Measurements from ENCODE around the gene ADH5.
"Not testable (repeated sequence)": the region's sequence is repeated elsewhere in the genome, so short reads cannot be mapped to it uniquely, and the experiment has no call there.

Gene ADH5

GRCh38 chr4:99071159-99071558 is 17.4 kb downstream of the ADH5 start:
- FAIRE-seq (no peak), DNase-seq (ENCODE audit: insufficient read length, low spot score) (no peak)
- TF ChIP-seq CTCF (IDR thresholded peaks at IDR 0.05; ENCODE audit: insufficient read depth, missing control alignments), result no peak

GRCh38 chr4:99067617-99068016 is 21.0 kb downstream of the ADH5 start:
- no peak for TF ChIP-seq CTCF (IDR thresholded peaks at IDR 0.05; ENCODE audit: insufficient read depth, missing control alignments)
- DNase-seq (ENCODE audit: insufficient read length, low spot score) (no peak), FAIRE-seq (no peak)

- not testable (repeated sequence) for DNase-seq (ENCODE audit: insufficient read length, low spot score); FAIRE-seq
These were observed 23.1 kb downstream of the ADH5 start for GRCh38 chr4:99065521-99065920.

- TF ChIP-seq CTCF (IDR thresholded peaks at IDR 0.05; ENCODE audit: insufficient read depth, missing control alignments), result no peak
- DNase-seq (ENCODE audit: insufficient read length, low spot score) (no peak), FAIRE-seq (no peak)
These were observed 26.5 kb downstream of the ADH5 start for GRCh38 chr4:99062120-99062519.

GRCh38 chr4:99061048-99061700 is 27.4 kb downstream of the ADH5 start:
- TF ChIP-seq CTCF (IDR thresholded peaks at IDR 0.05; ENCODE audit: insufficient read depth, missing control alignments), result no peak
- DNase-seq (ENCODE audit: insufficient read length, low spot score) (no peak), FAIRE-seq (no peak)

GRCh38 chr4:99059550-99059949 is 29.0 kb downstream of the ADH5 start:
- TF ChIP-seq CTCF (IDR thresholded peaks at IDR 0.05; ENCODE audit: insufficient read depth, missing control alignments), result no peak
- FAIRE-seq (no peak), DNase-seq (ENCODE audit: insufficient read length, low spot score) (no peak)

- DNase-seq (ENCODE audit: insufficient read length, low spot score) (no peak), FAIRE-seq (no peak)
- no peak for TF ChIP-seq CTCF (IDR thresholded peaks at IDR 0.05; ENCODE audit: insufficient read depth, missing control alignments)
These were observed 30.4 kb downstream of the ADH5 start for GRCh38 chr4:99058228-99058627.

All from D721Med (cell line).